Measurements from ENCODE around the gene TRIM14. TPM values are rescaled to one million over a fixed set of nuclear protein-coding genes. Genes with fewer than 3 reads are reported as not detected.

TRIM14 gene
- total and polyA plus RNA-seq, 2 of the 13 experiments (the other 11 are each of a cell fraction or from before 2014, with no cell fraction given), result 9.2 to 13.0 TPM

DNA sequence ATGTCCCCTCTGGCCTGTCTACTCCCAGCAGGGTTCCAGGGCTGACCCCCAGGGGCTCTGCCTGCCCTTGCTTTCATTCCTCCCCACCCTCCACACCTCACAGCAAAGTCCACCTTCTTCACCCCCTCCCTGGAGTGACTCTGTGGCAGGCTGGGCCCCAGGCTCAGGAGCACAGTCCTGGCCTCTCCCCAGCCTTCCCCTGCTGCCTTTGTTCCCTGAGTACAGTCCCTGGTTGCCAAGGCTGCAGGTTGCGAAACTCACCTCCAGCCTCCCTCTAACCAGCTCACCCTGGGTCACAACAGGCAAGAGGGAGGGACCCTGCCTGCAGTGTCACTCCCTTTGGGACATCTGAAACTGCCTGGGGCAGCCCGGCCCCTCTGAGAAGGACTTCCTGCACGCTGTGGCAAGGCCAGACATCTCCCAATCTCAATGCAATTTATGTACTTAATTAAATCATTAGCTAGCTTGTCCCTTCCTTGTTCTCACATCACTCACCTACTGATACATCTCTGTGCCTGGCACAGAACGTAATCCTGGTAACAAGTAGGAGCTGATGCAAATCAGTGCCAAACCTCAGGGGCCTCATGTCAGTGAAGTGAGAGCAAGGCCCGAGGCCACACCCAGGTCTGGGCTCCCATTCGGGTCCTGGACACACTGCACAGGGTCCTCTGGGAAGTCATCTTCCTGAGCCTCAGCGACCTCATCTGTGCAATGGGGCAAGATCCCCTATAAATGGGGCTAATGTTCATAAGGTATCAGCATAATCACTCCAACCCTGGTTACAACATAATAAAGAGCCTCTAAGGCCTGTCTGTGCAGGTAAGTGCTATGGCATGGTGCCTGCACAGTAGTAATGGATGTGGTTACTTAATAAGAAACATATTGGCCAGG lies 27.3 kb upstream of the TRIM14 start (continued):
- TF ChIP-seq THAP9 (CRISPR knock-in tag; IDR thresholded peaks at IDR 0.05; ENCODE audit: borderline replicate concordance), result peak; percentile 42; the same call in 1 of the 2 replicates
- TF ChIP-seq MED1 (CRISPR knock-in tag; IDR thresholded peaks at IDR 0.05), result peak; percentile 82
- TF ChIP-seq IRF9 (CRISPR knock-in tag; IDR thresholded peaks at IDR 0.05; ENCODE audit: borderline replicate concordance), result no peak
- TF ChIP-seq, protein P1, sequence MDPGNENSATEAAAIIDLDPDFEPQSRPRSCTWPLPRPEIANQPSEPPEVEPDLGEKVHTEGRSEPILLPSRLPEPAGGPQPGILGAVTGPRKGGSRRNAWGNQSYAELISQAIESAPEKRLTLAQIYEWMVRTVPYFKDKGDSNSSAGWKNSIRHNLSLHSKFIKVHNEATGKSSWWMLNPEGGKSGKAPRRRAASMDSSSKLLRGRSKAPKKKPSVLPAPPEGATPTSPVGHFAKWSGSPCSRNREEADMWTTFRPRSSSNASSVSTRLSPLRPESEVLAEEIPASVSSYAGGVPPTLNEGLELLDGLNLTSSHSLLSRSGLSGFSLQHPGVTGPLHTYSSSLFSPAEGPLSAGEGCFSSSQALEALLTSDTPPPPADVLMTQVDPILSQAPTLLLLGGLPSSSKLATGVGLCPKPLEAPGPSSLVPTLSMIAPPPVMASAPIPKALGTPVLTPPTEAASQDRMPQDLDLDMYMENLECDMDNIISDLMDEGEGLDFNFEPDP (CRISPR knock-in tag; conservative IDR thresholded peaks at IDR 0.05), result no peak
- peak; percentile 76 for TF ChIP-seq TBX2 (CRISPR knock-in tag; IDR thresholded peaks at IDR 0.05; ENCODE audit: borderline replicate concordance)
- peak; percentile 90 for TF ChIP-seq ZBTB7B (CRISPR knock-in tag; IDR thresholded peaks at IDR 0.05)
- peak; percentile 40 for TF ChIP-seq PHF8 (CRISPR knock-in tag; IDR thresholded peaks at IDR 0.05)
- TF ChIP-seq MYNN (CRISPR knock-in tag; IDR thresholded peaks at IDR 0.05; ENCODE audit: low read depth), result no peak
- no peak for TF ChIP-seq ZNF891 (CRISPR knock-in tag; IDR thresholded peaks at IDR 0.05)
- peak; percentile 73 for TF ChIP-seq RXRB (CRISPR knock-in tag; IDR thresholded peaks at IDR 0.05; ENCODE audit: borderline replicate concordance)
- TF ChIP-seq, protein P2, sequence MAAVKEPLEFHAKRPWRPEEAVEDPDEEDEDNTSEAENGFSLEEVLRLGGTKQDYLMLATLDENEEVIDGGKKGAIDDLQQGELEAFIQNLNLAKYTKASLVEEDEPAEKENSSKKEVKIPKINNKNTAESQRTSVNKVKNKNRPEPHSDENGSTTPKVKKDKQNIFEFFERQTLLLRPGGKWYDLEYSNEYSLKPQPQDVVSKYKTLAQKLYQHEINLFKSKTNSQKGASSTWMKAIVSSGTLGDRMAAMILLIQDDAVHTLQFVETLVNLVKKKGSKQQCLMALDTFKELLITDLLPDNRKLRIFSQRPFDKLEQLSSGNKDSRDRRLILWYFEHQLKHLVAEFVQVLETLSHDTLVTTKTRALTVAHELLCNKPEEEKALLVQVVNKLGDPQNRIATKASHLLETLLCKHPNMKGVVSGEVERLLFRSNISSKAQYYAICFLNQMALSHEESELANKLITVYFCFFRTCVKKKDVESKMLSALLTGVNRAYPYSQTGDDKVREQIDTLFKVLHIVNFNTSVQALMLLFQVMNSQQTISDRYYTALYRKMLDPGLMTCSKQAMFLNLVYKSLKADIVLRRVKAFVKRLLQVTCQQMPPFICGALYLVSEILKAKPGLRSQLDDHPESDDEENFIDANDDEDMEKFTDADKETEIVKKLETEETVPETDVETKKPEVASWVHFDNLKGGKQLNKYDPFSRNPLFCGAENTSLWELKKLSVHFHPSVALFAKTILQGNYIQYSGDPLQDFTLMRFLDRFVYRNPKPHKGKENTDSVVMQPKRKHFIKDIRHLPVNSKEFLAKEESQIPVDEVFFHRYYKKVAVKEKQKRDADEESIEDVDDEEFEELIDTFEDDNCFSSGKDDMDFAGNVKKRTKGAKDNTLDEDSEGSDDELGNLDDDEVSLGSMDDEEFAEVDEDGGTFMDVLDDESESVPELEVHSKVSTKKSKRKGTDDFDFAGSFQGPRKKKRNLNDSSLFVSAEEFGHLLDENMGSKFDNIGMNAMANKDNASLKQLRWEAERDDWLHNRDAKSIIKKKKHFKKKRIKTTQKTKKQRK (IDR thresholded peaks at IDR 0.05; ENCODE audit: low read length), result no peak
- TF ChIP-seq, protein P3, sequence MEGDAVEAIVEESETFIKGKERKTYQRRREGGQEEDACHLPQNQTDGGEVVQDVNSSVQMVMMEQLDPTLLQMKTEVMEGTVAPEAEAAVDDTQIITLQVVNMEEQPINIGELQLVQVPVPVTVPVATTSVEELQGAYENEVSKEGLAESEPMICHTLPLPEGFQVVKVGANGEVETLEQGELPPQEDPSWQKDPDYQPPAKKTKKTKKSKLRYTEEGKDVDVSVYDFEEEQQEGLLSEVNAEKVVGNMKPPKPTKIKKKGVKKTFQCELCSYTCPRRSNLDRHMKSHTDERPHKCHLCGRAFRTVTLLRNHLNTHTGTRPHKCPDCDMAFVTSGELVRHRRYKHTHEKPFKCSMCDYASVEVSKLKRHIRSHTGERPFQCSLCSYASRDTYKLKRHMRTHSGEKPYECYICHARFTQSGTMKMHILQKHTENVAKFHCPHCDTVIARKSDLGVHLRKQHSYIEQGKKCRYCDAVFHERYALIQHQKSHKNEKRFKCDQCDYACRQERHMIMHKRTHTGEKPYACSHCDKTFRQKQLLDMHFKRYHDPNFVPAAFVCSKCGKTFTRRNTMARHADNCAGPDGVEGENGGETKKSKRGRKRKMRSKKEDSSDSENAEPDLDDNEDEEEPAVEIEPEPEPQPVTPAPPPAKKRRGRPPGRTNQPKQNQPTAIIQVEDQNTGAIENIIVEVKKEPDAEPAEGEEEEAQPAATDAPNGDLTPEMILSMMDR (CRISPR knock-in tag; IDR thresholded peaks at IDR 0.05), result peak; percentile 45
- no peak; the same call in 1 of the 2 replicates for TF ChIP-seq TOE1 (CRISPR knock-in tag; IDR thresholded peaks at IDR 0.05)
- peak; percentile 93; the same call in 1 of the 2 replicates for TF ChIP-seq ZSCAN5A (CRISPR knock-in tag; IDR thresholded peaks at IDR 0.05; ENCODE audit: borderline replicate concordance)
- 0 out of 2 replicates have a peak, but pooled peaks have one; percentile 51 for TF ChIP-seq ELF1 (CRISPR knock-in tag; IDR thresholded peaks at IDR 0.05)

Data from HepG2 (cell line).